HepG2 (cell line): ENCODE results near the gene PGS1. TPM values are rescaled to one million over a fixed set of nuclear protein-coding genes. Genes with fewer than 3 reads are reported as not detected.

Source experiments
- CENPT ChIP-seq: sonication (generic); formaldehyde crosslinking; IDR thresholded peaks from 2 replicates; pipeline ENCODE4 v1.8.0; 2022; ENCODE audit warnings: low read depth, mild to moderate bottlenecking, moderate library complexity, missing genetic modification reagents
- FLYWCH1 ChIP-seq: sonication (generic); formaldehyde crosslinking; IDR thresholded peaks from 2 replicates; pipeline ENCODE4 v1.8.1; 2023; ENCODE audit warnings: mild to moderate bottlenecking, missing genetic modification reagents
- GABPB1 ChIP-seq: IDR thresholded peaks from 2 replicates; pipeline ENCODE4 v1.6.1; 2016; ENCODE audit warnings: mild to moderate bottlenecking, missing genetic modification reagents, moderate library complexity, missing compliant biosample characterization
- HMG20B ChIP-seq: conservative IDR thresholded peaks from 2 replicates; pipeline ENCODE4 v1.6.1; 2016; ENCODE audit warnings: missing genetic modification reagents, missing compliant biosample characterization
- MAZ ChIP-seq, 2 experiments: sonication (generic) in 1 of 2; formaldehyde crosslinking in 1 of 2; IDR thresholded peaks; 2 replicates each; pipeline versions ENCODE4 v1.5.0 to v1.6.1; 2012 to 2020; ENCODE audit warnings: low read depth in 2 of 2, mild to moderate bottlenecking in 2 of 2, borderline replicate concordance in 1 of 2, improper control_type of control experiment in 1 of 2, low read length in 1 of 2, missing genetic modification reagents in 1 of 2, moderate library complexity in 1 of 2
- NR1H2 ChIP-seq: sonication (generic); formaldehyde crosslinking; IDR thresholded peaks from 2 replicates; pipeline ENCODE4 v1.8.1; 2022; ENCODE audit warnings: low read depth, missing genetic modification reagents, borderline replicate concordance
- POGK ChIP-seq: sonication (generic); formaldehyde crosslinking; conservative IDR thresholded peaks from 2 replicates; pipeline ENCODE4 v1.8.0; 2022; ENCODE audit warnings: mild to moderate bottlenecking, moderate library complexity, missing genetic modification reagents
- SMAD3 ChIP-seq: sonication (generic); formaldehyde crosslinking; IDR thresholded peaks from 2 replicates; pipeline ENCODE4 v1.4.0; 2020; ENCODE audit warnings: missing genetic modification reagents
- U2AF1 ChIP-seq: fragments of 200-400 bp; formaldehyde crosslinking; optimal IDR thresholded peaks from 2 replicates; pipeline ENCODE3; 2017; ENCODE audit warnings: mild to moderate bottlenecking, low read depth, low read length
- YY1 ChIP-seq: IDR thresholded peaks from 2 replicates; pipeline ENCODE4 v1.6.1; 2011; ENCODE audit warnings: low read length, low read depth, moderate library complexity, mild to moderate bottlenecking; ENCODE audit not compliant: insufficient read depth, insufficient replicate concordance
- ZBTB7A ChIP-seq: sonication (generic); formaldehyde crosslinking; IDR thresholded peaks from 2 replicates; pipeline ENCODE4 v1.8.0; 2022; ENCODE audit warnings: mild to moderate bottlenecking, missing genetic modification reagents
- ZKSCAN1 ChIP-seq: fragments of 150-350 bp; IDR thresholded peaks from 2 replicates; pipeline ENCODE4 v1.6.1; 2014; ENCODE audit warnings: low read length
- ZNF20 ChIP-seq: sonication (generic); formaldehyde crosslinking; IDR thresholded peaks from 2 replicates; pipeline ENCODE4 v1.4.0; 2020; ENCODE audit warnings: mild to moderate bottlenecking, moderate library complexity, missing genetic modification reagents
- ZNF274 ChIP-seq: sonication (generic); formaldehyde crosslinking; IDR thresholded peaks from 2 replicates; pipeline ENCODE4 v1.5.1; 2020; ENCODE audit warnings: mild to moderate bottlenecking, missing genetic modification reagents
- ZNF451 ChIP-seq: sonication (generic); formaldehyde crosslinking; IDR thresholded peaks from 2 replicates; pipeline ENCODE4 v1.5.0; 2020; ENCODE audit warnings: mild to moderate bottlenecking, missing genetic modification reagents
- polyA plus RNA-seq, 8 experiments: library from polyadenylated mRNA; depleted of rRNA in 3 of 8; stranded (reverse) in 7 of 8; unstranded in 1 of 8; fragments of >200 nt; fragmentation: Illumina TruSeq in 4 of 8; extraction: Trizol in 4 of 8; gene quantifications; 2 replicates each; pipeline versions ENCODE4 v1.2.1 to v1.2.3, GENCODE V29; 2011 to 2016; ENCODE audit warnings: low read depth in 4 of 8, missing spikeins in 1 of 8, mixed read lengths in 1 of 8; ENCODE audit not compliant: insufficient read depth in 1 of 8
- total RNA-seq, 5 experiments: library from RNA; depleted of rRNA; stranded (reverse); fragments of >200 nt; fragmentation: Illumina TruSeq; extraction: Trizol; gene quantifications; 2 replicates each; pipeline ENCODE4 v1.2.3, GENCODE V29; 2016; ENCODE audit warnings: low read depth in 1 of 5
- TF ChIP-seq, protein P1 (sequence below): sonication (generic); formaldehyde crosslinking; IDR thresholded peaks from 2 replicates; pipeline ENCODE4 v1.4.0; 2020; ENCODE audit warnings: mild to moderate bottlenecking, missing genetic modification reagents
- TF ChIP-seq, protein P2 (sequence below): IDR thresholded peaks from 2 replicates; pipeline ENCODE4 v1.6.1; 2016; ENCODE audit warnings: mild to moderate bottlenecking, missing biosample characterization, missing genetic modification reagents
- TF ChIP-seq, protein P3 (sequence below): sonication (generic); formaldehyde crosslinking; IDR thresholded peaks from 2 replicates; pipeline ENCODE4 v1.4.0; 2020; ENCODE audit warnings: missing genetic modification reagents, borderline replicate concordance

The PGS1 gene
- total and polyA plus RNA-seq, 2 of the 13 experiments (the other 11 are each of a cell fraction or from before 2014, with no cell fraction given) = 25.9 to 31.5 TPM

- TF ChIP-seq FLYWCH1 (CRISPR knock-in tag) = no peak
- peak; percentile 86 for TF ChIP-seq SMAD3 (CRISPR knock-in tag)
- TF ChIP-seq, protein P1, sequence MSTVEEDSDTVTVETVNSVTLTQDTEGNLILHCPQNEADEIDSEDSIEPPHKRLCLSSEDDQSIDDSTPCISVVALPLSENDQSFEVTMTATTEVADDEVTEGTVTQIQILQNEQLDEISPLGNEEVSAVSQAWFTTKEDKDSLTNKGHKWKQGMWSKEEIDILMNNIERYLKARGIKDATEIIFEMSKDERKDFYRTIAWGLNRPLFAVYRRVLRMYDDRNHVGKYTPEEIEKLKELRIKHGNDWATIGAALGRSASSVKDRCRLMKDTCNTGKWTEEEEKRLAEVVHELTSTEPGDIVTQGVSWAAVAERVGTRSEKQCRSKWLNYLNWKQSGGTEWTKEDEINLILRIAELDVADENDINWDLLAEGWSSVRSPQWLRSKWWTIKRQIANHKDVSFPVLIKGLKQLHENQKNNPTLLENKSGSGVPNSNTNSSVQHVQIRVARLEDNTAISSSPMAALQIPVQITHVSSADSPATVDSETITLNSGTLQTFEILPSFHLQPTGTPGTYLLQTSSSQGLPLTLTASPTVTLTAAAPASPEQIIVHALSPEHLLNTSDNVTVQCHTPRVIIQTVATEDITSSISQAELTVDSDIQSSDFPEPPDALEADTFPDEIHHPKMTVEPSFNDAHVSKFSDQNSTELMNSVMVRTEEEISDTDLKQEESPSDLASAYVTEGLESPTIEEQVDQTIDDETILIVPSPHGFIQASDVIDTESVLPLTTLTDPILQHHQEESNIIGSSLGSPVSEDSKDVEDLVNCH (CRISPR knock-in tag) = no peak
- TF ChIP-seq ZNF20 (CRISPR knock-in tag) = no peak
- peak; percentile 90 for TF ChIP-seq POGK (CRISPR knock-in tag)
- TF ChIP-seq YY1 = peak; percentile 94
- TF ChIP-seq, protein P2, sequence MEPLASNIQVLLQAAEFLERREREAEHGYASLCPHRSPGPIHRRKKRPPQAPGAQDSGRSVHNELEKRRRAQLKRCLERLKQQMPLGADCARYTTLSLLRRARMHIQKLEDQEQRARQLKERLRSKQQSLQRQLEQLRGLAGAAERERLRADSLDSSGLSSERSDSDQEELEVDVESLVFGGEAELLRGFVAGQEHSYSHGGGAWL (CRISPR knock-in tag) = peak; percentile 87; the same call in 1 of the 2 replicates
- TF ChIP-seq U2AF1 = no peak
- TF ChIP-seq, protein P3, sequence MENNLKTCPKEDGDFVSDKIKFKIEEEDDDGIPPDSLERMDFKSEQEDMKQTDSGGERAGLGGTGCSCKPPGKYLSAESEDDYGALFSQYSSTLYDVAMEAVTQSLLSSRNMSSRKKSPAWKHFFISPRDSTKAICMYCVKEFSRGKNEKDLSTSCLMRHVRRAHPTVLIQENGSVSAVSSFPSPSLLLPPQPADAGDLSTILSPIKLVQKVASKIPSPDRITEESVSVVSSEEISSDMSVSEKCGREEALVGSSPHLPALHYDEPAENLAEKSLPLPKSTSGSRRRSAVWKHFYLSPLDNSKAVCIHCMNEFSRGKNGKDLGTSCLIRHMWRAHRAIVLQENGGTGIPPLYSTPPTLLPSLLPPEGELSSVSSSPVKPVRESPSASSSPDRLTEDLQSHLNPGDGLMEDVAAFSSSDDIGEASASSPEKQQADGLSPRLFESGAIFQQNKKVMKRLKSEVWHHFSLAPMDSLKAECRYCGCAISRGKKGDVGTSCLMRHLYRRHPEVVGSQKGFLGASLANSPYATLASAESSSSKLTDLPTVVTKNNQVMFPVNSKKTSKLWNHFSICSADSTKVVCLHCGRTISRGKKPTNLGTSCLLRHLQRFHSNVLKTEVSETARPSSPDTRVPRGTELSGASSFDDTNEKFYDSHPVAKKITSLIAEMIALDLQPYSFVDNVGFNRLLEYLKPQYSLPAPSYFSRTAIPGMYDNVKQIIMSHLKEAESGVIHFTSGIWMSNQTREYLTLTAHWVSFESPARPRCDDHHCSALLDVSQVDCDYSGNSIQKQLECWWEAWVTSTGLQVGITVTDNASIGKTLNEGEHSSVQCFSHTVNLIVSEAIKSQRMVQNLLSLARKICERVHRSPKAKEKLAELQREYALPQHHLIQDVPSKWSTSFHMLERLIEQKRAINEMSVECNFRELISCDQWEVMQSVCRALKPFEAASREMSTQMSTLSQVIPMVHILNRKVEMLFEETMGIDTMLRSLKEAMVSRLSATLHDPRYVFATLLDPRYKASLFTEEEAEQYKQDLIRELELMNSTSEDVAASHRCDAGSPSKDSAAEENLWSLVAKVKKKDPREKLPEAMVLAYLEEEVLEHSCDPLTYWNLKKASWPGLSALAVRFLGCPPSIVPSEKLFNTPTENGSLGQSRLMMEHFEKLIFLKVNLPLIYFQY = peak; percentile 75
- 0 out of 2 replicates have a peak, but pooled peaks have one; percentile 41 for TF ChIP-seq NR1H2 (CRISPR knock-in tag)
- TF ChIP-seq MAZ (IDR thresholded peaks at IDR 0.05; ENCODE audit: borderline replicate concordance, low read depth, low read length) = peak; percentile 88
- peak; percentile 93 for TF ChIP-seq MAZ (CRISPR knock-in tag; IDR thresholded peaks at IDR 0.05; ENCODE audit: low read depth)
- peak; percentile 75 for TF ChIP-seq ZBTB7A (CRISPR knock-in tag)
- no peak for TF ChIP-seq HMG20B
- TF ChIP-seq CENPT = no peak
- peak; percentile 95 for TF ChIP-seq ZNF274 (CRISPR knock-in tag)
- peak; percentile 89 for TF ChIP-seq ZKSCAN1
- no peak for TF ChIP-seq ZNF451 (CRISPR knock-in tag)
- peak; percentile 99 for TF ChIP-seq GABPB1 (CRISPR knock-in tag)
These were observed at the start of gene PGS1 (continued) for GRCh38 chr17:78378225-78379130.
